GM21447 (cell line): Measurements from ENCODE around the gene ZMYM4.
"Not testable (repeated sequence)": the region's sequence is repeated elsewhere in the genome, so short reads cannot be mapped to it uniquely, and the experiment has no call there.

Experiments used
- ATAC-seq: cut with Tn5 transposase; IDR thresholded peaks from one replicate; pipeline ENCODE4 v1.9.1; 2021; ENCODE audit not compliant: unreplicated experiment

Gene ZMYM4

GRCh38 chr1:35268282-35269200 lies at the start of gene ZMYM4:
Gene ZMYM4, plus strand, starts transcription at chr1:35268709. Its CDS starts 338 bp downstream, at chr1:35269047.
- peak; percentile 84 for ATAC-seq

- ATAC-seq = no peak
These were observed 47.5 kb upstream of the ZMYM4 start for GRCh38 chr1:35220976-35221375.

DNA sequence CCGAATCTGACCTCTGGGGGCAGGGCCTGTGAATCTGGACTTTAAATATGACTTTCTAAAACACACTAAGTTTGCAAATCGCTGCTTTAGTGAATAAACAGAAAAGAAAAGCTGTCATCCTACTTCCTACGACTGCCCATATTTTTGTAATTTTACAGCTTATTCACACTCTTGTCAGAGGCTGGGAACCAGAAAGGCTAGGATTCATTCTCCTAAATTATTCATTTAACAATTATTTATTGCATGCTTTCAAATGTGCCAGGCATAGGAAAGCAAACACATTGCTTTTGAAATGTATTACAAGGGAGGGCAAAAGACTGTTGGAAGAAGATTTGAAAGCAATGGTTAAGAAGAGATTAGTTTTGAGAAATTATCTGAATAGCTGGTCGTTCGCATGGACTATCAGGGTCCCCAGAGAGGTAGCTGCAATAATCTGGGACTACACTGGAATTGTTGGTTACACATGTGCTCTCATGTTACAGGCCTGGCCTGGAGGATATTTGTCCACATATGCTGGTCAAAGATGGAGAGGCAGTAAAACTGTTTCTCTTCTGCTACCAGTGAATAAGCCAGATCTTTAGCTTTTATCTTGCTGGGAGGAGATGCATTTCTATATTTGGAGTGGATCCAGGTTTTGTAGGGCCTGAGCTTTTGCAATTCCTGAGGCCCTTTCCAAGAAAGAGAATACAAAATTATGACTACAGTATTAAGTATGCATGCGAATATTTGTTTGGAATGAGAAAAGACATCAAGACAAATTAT lies 46.0 kb upstream of the ZMYM4 start:
- ATAC-seq = no peak

- no peak for ATAC-seq
These were observed 45.4 kb upstream of the ZMYM4 start for GRCh38 chr1:35223084-35223630.

- ATAC-seq = no peak
These were observed 42.0 kb upstream of the ZMYM4 start for GRCh38 chr1:35226546-35226945.

- no peak for ATAC-seq
These were observed 38.7 kb upstream of the ZMYM4 start for GRCh38 chr1:35229587-35230360.

- no peak for ATAC-seq
These were observed 37.2 kb upstream of the ZMYM4 start for GRCh38 chr1:35231287-35231686.

DNA sequence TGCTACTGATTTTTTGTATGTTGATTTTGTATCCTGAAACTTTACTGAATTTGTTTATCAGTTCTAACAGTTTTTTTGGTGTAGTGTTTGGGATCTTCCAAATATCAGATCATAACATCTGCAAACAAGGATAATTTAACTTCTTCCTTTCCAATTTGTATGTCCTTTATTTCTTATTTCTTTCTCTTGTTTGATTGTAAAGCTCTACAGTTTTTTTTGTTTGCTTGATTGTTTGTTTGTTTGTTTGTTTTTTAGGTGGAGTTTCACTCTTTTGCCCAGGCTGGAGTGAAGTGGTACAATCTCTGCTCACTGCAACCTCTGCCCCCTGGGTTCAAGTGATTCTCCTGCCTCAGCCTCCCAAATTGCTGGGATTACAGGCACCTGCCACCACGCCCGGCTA lies 31.7 kb upstream of the ZMYM4 start:
- not testable (repeated sequence) for ATAC-seq

GRCh38 chr1:35243691-35244090 lies 24.8 kb upstream of the ZMYM4 start:
- no peak for ATAC-seq

DNA sequence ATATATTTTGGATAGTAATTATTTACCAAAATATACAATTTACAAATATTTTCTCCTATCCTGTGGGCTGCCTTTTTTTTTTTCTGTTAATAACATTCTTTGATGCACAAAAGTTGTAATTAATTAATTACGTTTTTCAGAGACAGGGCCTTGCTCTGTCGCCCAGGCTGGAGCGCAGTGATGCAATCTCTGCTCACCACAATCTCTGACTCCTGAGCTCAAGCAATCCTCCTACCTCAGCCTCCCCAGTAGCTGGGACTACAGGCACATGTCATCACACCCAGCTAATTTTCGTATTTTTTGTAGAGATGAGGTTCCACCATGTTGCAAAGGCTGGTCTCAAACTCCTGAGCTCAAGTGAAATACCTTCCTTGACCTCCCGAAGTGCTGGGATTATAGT lies 21.3 kb upstream of the ZMYM4 start:
- no peak for ATAC-seq

- no peak for ATAC-seq
These were observed 14.6 kb upstream of the ZMYM4 start for GRCh38 chr1:35253941-35254340.

GRCh38 chr1:35255276-35255675 lies 13.2 kb upstream of the ZMYM4 start:
- ATAC-seq = no peak

DNA sequence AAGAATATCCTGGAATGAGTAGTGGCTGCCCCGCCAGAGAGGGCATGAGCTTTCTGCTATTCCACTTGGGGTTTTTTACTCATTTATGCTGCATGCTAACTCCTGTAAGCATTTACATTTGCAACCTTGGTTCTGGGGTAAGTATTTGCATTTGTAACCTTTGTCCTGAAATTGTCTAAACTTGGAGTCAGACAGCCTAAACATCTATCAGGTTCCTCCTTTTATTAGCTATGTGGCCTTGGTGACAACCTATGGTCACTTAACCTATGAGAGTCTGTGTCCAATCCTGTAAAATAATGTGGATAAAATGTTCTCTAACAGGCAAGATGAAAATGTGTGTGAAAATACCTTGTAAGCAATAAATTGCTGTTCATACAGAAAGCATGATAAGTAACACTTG lies 8.9 kb upstream of the ZMYM4 start:
- no peak for ATAC-seq

DNA sequence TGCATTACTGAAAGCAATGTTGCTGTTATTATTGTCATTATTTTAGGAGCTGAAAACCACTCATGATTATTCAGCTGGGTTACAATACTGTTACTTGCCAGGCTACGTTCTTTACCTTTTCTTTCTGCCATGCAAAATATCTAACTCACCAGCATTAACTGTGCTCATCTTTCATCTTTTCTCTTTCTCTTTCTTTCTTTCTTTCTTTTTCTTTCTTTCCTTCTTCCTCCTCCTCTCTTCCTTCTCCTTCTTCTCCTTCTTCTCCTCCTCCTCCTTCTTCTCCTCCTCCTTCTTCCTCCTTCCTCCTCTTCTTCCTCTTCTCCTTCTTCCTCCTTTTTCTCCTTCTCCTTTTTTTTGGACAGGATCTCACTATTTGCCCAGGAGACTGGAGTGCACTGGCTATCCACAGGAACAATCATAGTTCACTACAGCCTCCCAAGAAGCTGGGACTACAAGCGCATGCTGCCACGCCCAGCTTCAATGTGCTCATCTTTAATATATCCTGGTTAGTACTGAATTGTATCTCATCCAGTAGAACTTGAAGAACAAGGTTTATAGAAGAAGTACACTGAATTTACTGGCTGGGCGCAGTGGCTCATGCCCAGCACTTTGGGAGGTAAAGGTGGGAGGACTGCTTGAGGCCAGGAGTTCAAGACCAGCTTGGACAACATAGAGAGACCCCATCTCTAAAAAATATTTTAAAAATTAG lies 6.9 kb upstream of the ZMYM4 start:
- no peak for ATAC-seq

- no peak for ATAC-seq
These were observed 4.5 kb upstream of the ZMYM4 start for GRCh38 chr1:35264035-35264434.

GRCh38 chr1:35264871-35265270 lies 3.6 kb upstream of the ZMYM4 start:
- no peak for ATAC-seq

GRCh38 chr1:35266306-35266705 lies 2.2 kb upstream of the ZMYM4 start:
- no peak for ATAC-seq

- no peak for ATAC-seq
These were observed 886 bp downstream of the ZMYM4 start for GRCh38 chr1:35269201-35269988.

- no peak for ATAC-seq
These were observed 1.4 kb downstream of the ZMYM4 start for GRCh38 chr1:35269989-35270289.

- ATAC-seq = no peak
These were observed 2.3 kb downstream of the ZMYM4 start for GRCh38 chr1:35270836-35271235.
